Right renal pelvis (tissue), 4 donors: ENCODE measurements around the gene TNNC2. TPM values are rescaled to one million over a fixed set of nuclear protein-coding genes. Genes with fewer than 3 reads are reported as not detected.
"Not testable (repeated sequence)": the region's sequence is repeated elsewhere in the genome, so short reads cannot be mapped to it uniquely, and the experiment has no call there.

Experiments used
- DNase-seq, 4 donors: peaks; one replicate each; pipeline ENCODE4 v3.0.0-alpha.2; 2013; ENCODE audit warnings: low read depth in 4 of 4, low spot score in 3 of 4, missing footprints in 1 of 4
- polyA plus RNA-seq, 4 donors: library from polyadenylated mRNA; unstranded; fragments of 120-200 nt; gene quantifications; one replicate each; pipeline ENCODE4 v1.2.1, GENCODE V29; 2013; ENCODE audit not compliant: insufficient read length in 4 of 4

Gene TNNC2
- polyA plus RNA-seq, 4 donors, result 0.22 to 1.1 (median 0.72) TPM

- no peak for DNase-seq
Observed at GRCh38 chr20:45848969-45849582, 22.0 kb upstream of the TNNC2 start.

GRCh38 chr20:45848421-45848820 is 21.3 kb upstream of the TNNC2 start:
- DNase-seq, result no peak

DNA sequence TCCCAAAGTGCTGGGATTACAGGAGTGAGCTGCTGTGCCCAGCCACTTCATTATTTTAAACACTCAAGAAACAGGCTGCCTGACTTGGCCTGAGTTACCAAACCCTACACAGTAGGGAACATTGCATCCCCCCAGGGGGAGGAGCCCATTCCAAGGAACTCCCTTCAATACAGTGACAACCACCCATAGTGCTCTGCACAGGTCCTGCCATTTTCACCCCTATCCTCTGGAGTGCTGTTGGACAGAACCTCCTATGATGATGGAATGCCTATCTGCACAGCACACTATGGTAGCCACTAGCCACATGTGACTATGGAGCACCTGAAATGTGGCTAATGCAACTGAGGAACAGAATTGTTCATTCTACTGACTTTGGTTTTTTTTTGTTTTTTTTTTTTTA is 18.3 kb upstream of the TNNC2 start:
- no peak for DNase-seq

- DNase-seq, result no peak
Observed at GRCh38 chr20:45843506-45843905, 16.4 kb upstream of the TNNC2 start.

GRCh38 chr20:45842169-45842812 is 15.2 kb upstream of the TNNC2 start:
- DNase-seq, result no peak

GRCh38 chr20:45841407-45842129 is 14.5 kb upstream of the TNNC2 start:
- DNase-seq, result no peak

DNA sequence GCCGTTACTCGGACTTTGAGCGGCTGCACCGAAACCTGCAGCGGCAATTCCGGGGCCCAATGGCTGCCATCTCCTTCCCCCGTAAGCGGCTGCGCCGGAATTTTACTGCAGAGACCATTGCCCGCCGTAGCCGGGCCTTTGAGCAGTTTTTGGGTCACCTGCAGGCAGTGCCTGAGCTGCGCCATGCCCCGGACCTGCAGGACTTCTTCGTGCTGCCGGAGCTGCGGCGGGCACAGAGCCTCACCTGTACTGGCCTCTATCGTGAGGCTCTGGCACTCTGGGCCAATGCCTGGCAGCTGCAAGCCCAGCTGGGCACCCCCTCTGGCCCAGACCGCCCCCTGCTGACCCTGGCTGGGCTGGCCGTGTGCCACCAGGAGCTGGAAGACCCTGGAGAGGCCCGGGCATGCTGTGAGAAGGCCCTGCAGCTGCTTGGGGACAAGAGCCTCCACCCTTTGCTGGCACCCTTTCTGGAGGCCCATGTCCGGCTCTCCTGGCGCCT is 13.6 kb upstream of the TNNC2 start:
- DNase-seq, result no peak

DNA sequence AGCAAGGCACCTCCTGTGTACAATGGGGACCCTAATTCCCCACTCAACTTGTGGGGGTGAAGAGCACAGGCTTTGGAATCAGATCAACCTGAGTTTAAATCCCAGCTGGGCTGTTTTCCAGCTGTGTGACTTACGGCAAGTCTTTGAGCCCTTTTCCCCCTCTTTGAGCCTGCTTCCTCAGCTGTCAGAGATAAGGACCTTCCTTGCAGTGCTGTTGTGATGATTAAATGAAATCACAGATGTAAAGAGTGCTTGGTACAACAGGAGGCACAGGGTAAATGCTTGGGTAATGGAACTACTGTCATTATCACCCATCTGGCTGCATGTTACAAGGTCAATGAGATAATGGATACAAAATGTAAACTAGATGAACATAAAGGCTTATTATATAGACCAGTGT is 9.7 kb upstream of the TNNC2 start:
- no peak for DNase-seq

DNA sequence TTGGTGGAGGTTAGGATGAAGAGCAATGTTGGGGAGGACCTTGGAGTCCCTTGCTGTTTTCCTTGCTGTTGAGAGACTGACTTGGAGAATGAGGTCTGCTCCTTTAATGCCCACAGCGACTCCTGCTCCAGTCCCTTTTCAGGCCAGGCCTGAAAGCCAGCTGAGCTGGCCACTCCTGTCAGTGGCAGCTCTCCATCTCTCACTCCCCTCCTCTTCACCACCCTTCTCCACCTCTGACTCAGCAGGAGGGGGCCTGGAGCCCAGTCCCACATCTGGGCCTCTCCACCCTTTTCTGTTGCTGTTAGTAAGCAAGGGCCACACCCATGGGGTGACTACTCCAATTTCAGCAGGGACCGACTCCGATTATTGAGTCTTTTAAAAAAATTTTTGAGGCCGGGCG is 8.7 kb upstream of the TNNC2 start:
- no peak for DNase-seq

DNA sequence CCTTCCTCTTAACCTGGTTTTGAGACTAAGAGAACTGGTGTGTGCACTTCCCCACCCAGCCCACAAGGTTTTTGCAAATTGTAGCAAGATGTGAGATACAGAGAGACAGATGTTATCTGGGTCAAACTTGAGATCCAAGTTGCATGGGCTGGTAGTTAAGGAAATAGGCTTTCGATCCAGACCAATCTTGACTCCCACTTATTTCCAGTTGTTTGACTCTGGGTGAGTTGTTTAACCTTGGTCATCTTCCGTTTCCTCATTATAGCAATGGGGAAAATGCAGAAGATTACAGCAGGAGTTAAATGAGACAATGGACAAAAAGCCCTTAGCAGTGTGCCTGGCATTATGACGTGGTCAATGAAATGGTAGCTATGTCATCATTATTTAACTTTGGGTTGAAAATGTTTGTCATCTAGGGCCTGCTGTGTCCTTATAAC is 8.2 kb upstream of the TNNC2 start:
- no peak for DNase-seq

- DNase-seq, result no peak
Observed at GRCh38 chr20:45834797-45835161, 7.7 kb upstream of the TNNC2 start.

DNA sequence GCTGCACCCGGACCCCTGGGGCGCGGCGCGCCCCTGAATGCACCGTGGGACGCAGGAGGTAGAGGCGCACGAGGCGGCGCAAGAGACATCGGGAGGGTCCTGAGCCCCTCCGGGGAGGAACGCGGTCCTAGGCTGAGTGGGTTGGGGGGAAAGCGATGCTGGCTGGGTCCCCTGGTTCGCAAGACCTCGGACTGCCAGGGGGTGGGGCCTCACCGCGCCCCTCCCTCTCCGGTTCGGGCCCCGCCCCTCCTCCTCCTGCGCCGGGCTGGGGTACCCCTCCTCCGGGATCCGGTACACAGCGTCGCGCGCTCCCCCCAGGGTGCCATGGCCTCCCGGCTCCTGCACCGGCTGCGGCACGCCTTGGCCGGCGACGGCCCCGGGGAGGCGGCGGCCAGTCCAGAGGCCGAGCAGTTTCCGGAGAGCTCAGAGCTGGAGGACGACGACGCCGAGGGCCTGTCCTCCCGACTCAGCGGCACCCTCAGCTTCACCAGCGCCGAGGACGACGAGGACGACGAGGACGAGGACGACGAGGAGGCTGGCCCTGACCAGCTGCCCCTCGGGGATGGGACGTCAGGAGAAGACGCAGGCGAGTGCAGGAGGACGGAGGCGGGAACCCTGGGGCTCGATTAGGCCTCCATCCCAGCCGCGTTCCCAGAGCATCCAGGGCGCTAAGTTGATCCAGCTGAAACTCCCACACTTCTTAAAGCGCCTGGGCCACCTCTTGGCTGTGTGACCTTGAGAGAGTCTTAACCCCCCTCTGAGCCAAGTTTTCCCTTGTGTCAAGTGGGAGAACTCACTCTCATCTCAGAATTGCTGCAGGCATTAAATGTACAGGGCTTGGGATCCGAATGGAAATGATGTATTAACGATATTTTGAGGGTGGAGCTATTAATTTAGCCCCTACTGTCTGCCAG is 7.0 kb upstream of the TNNC2 start:
- DNase-seq, result no peak

DNA sequence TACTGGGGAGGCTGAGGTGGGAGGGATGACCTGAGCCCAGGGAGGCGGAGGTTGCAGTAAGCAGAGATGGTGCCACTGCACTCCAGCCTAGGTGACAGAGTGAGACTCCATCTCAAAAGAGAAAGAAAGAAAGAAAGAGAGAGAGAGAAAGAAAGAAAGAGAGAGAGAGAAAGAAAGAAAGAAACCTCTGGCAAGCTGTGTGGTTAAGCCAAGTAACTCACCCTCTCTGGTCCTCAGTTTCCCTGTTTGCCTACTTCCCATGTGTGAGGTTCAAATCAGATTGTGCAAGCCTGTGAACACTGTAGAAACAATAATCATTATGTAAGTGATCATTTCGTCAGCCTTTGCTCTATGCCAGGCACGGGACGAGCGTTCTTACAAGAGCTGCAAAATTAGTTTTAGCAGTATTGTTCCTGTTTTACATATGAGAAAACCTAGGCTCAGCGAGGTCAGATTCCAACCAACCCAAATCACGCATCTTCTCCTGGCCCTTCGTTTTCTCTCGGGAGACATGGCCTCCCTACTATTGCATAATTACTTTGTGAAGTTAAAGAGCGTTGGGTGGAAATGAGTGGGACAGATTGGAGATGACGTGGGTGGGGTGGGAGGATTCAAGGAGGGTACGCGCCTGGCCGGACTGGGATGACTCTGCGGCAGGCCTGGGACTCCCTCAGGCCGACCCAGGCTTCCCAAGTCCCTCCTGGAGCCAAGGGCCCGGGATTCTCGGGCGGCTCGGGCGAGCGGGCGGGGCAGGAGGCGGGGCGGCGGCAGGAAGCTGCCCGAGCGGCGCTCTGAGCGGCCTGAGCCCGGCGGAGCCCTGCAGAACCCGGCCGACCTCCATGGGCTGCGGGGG is 6.1 kb upstream of the TNNC2 start, which contains the start of gene SNX21:
SNX21 (plus strand) TSS at position 770 of the 853 bp plus-strand sequence. CDS start 121 bp downstream, outside the sequence.
- DNase-seq, result no peak

- no peak for DNase-seq
Observed at GRCh38 chr20:45832619-45833018, 5.5 kb upstream of the TNNC2 start.

DNA sequence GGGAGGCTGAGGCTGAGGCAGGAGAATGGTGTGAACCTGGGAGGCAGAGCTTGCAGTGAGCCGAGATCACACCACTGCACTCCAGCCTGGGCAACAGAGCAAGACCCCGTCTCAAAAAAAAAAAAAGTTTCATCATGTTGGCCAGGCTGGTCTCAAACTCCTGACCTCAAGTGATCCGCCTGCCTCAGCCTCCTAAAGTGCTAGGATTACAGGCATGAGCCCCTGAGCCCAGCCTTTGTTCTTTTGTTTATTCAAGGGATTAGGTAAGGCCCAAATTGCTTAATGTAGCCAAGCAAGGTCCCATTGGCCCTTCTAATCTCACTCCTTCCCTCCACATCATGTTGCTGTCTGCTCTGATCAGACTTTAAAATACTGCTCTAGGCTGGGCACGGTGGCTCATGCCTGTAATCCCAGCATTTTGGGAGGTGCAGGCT is 2.6 kb upstream of the TNNC2 start:
- not testable (repeated sequence) for DNase-seq

- DNase-seq, result no peak
Observed at GRCh38 chr20:45828589-45828988, 1.5 kb upstream of the TNNC2 start.

GRCh38 chr20:45827712-45828111 is 600 bp upstream of the TNNC2 start:
- no peak for DNase-seq

DNA sequence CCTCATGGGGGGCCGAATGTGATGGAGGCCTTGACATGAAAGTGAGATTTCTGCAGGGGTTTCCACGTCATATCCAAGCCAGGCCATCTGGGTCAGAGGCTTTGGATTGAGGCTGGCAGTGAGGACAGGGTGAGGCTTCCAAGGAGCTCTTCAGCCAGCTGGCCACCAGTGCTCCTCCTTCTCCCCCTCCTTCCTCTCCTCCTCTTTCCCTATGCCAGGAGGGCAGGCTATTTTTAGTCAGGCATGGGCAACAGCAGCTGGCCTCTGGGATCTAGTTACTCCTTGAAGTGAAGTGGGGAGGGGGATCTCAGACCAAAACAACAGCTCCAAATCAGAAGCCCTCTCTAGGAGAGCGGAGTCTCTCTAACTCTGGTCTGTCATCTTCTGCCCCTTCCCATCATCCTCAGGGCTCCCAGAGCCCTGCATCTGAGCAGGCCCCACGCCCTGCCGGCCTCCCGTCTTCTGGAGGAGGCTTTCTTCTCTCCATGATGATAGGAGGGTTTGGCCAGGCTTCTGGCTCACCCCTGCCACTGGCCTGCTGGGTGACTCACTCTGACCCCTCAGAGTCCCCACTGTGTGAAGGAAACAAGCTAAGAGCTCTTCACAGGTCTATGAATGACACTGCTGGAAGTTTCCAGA is 612 bp downstream of the TNNC2 start:
- no peak for DNase-seq
